HCT116 (cell line): Measurements from ENCODE around the gene TLE5. TPM values are rescaled to one million over a fixed set of nuclear protein-coding genes. Genes with fewer than 3 reads are reported as not detected.

ENCODE experiments used
- ATAC-seq: fragments of 200-7000 bp; cut with Tn5 transposase; 2 replicates; pipeline ENCODE4 v1.9.1; 2020; ENCODE audit warnings: mild to moderate bottlenecking, moderate library complexity
- BruUV-seq: library from RNA; stranded (reverse); fragments of 400-500 nt; replicated peaks from 2 replicates; lab custom pipeline; 2021; lab: Mats Ljungman, UMichigan
- CTCF ChIA-PET: fragments of 300-600 bp; sonication (Branson Sonifier 250); formaldehyde crosslinking; loops from one replicate; lab custom pipeline; 2021; ENCODE audit warnings: antibody characterized with exemption; lab: Charles Lee
- POLR2A ChIA-PET: fragments of 300-600, 350-600 bp; sonication (Branson Sonifier 250); formaldehyde crosslinking; loops from one replicate; lab custom pipeline; 2021; ENCODE audit warnings: antibody characterized with exemption; lab: Charles Lee
- RAD21 ChIA-PET, 2 experiments: fragments of 300-600 bp; sonication (Branson Sonifier 250); formaldehyde crosslinking; loops; one replicate each; lab custom pipeline; 2023; ENCODE audit warnings: low total read pairs in 2 of 2; ENCODE audit not compliant: uncharacterized antibody in 2 of 2, unreplicated experiment in 2 of 2, low non-redundant PET in 1 of 2; lab: Charles Lee
- DNase-seq: peaks from one replicate; pipeline ENCODE4 v3.0.0-alpha.2; 2010; ENCODE audit warnings: low read depth, low spot score
- H2AFZ ChIP-seq: fragments of 200-600 bp; shearing (Covaris generic), sonication (generic); 2 replicates; pipeline ENCODE4 v1.6.1; 2017; ENCODE audit warnings: low read depth, mixed run types, mixed read lengths, antibody characterized with exemption, low read length; ENCODE audit not compliant: poor library complexity, severe bottlenecking
- H3K27ac ChIP-seq: 2 replicates; pipeline ENCODE4 v1.5.1; 2012; ENCODE audit warnings: low read depth, low read length
- H3K27me3 ChIP-seq: fragments of 200-600 bp; sonication (generic); 2 replicates; pipeline ENCODE4 v1.6.1; 2016; ENCODE audit warnings: mixed run types, low read length, mixed read lengths; ENCODE audit not compliant: insufficient read depth
- H3K36me3 ChIP-seq, 2 experiments: fragments of 200-500 bp in 1 of 2; fragments of 200-600 bp in 1 of 2; sonication (Bioruptor generic) in 1 of 2; sonication (generic) in 1 of 2; 2 replicates each; pipeline versions ENCODE4 v1.5.1 to v1.6.1; 2014 to 2016; ENCODE audit warnings: low read length in 2 of 2, inconsistent platforms in 1 of 2, mixed read lengths in 1 of 2, mixed run types in 1 of 2; ENCODE audit not compliant: insufficient read depth in 2 of 2, control insufficient read depth in 1 of 2
- H3K4me1 ChIP-seq, 2 experiments: fragments of 200-600 bp in 1 of 2; sonication (generic) in 1 of 2; 2 replicates each; pipeline versions ENCODE4 v1.5.1 to v1.6.1; 2012 to 2017; ENCODE audit warnings: low read length in 2 of 2, inconsistent platforms in 1 of 2, mild to moderate bottlenecking in 1 of 2, mixed read lengths in 1 of 2, mixed run types in 1 of 2, moderate library complexity in 1 of 2; ENCODE audit not compliant: insufficient read depth in 2 of 2, control insufficient read depth in 1 of 2
- H3K4me2 ChIP-seq: fragments of 200-600 bp; sonication (generic); 2 replicates; pipeline ENCODE4 v1.6.1; 2017; ENCODE audit warnings: mixed run types, low read length, mixed read lengths
- H3K4me3 ChIP-seq, 2 experiments: fragments of 200-600 bp in 1 of 2; sonication (generic) in 1 of 2; replicated peaks in 1 of 2; 2 replicates each; pipeline ENCODE4 v1.5.1; 2011 to 2016; ENCODE audit warnings: low read length in 2 of 2, control low read depth in 1 of 2, low read depth in 1 of 2, mild to moderate bottlenecking in 1 of 2, mixed read lengths in 1 of 2, mixed run types in 1 of 2
- H3K79me2 ChIP-seq: fragments of 200-600 bp; sonication (generic); 2 replicates; pipeline ENCODE4 v1.6.1; 2017; ENCODE audit warnings: mild to moderate bottlenecking, mixed run types, low read length, moderate library complexity, mixed read lengths; ENCODE audit not compliant: insufficient read depth
- H3K9ac ChIP-seq: fragments of 200-600 bp; sonication (generic); 2 replicates; pipeline ENCODE4 v1.6.1; 2016; ENCODE audit warnings: low read length, mixed read lengths
- H3K9me2 ChIP-seq: fragments of 200-600 bp; sonication (generic), shearing (Covaris generic); 2 replicates; pipeline ENCODE4 v1.6.1; 2017; ENCODE audit warnings: mixed run types, mild to moderate bottlenecking, moderate library complexity; ENCODE audit not compliant: insufficient read depth
- H3K9me3 ChIP-seq, 2 experiments: fragments of 200-500 bp in 1 of 2; fragments of 200-600 bp in 1 of 2; sonication (Bioruptor generic) in 1 of 2; sonication (generic) in 1 of 2; 2 replicates each; pipeline ENCODE4 v1.6.1; 2014 to 2017; ENCODE audit warnings: low read length in 2 of 2, mixed read lengths in 2 of 2, inconsistent platforms in 1 of 2, low read depth in 1 of 2, mild to moderate bottlenecking in 1 of 2, mixed run types in 1 of 2, moderate library complexity in 1 of 2; ENCODE audit not compliant: control insufficient read depth in 1 of 2, insufficient read depth in 1 of 2
- H4K20me1 ChIP-seq: fragments of 200-600 bp; sonication (generic), shearing (Covaris generic); 2 replicates; pipeline ENCODE4 v1.6.1; 2017; ENCODE audit warnings: mixed run types, mild to moderate bottlenecking, moderate library complexity; ENCODE audit not compliant: insufficient read depth
- CBX3 ChIP-seq: IDR thresholded peaks from 2 replicates; pipeline ENCODE4 v1.6.1; 2012; ENCODE audit warnings: low read depth
- CEBPB ChIP-seq: IDR thresholded peaks from 2 replicates; pipeline ENCODE4 v1.6.1; 2012; ENCODE audit warnings: low read depth
- CTCF ChIP-seq, 3 experiments: fragments of 200-600 bp in 1 of 3; sonication (generic) in 1 of 3; IDR thresholded peaks in 2 of 3; conservative IDR thresholded peaks in 1 of 3; 2 replicates each; pipeline ENCODE4 v1.5.1; 2012 to 2017; ENCODE audit warnings: low read depth in 2 of 3, low read length in 2 of 3, antibody characterized with exemption in 1 of 3, borderline replicate concordance in 1 of 3, control low read depth in 1 of 3, mild to moderate bottlenecking in 1 of 3, mixed read lengths in 1 of 3, mixed run types in 1 of 3, moderate library complexity in 1 of 3; ENCODE audit not compliant: insufficient read depth in 1 of 3
- EGR1 ChIP-seq: IDR thresholded peaks from 2 replicates; pipeline ENCODE4 v1.6.1; 2012; ENCODE audit warnings: low read depth
- ELF1 ChIP-seq: IDR thresholded peaks from 2 replicates; pipeline ENCODE4 v1.6.1; 2012; ENCODE audit warnings: low read depth, borderline replicate concordance
- EZH2 ChIP-seq: fragments of 200-600 bp; sonication (generic); IDR thresholded peaks from 2 replicates; pipeline ENCODE4 v1.6.1; 2017; ENCODE audit warnings: antibody characterized with exemption, mixed run types
- FOSL1 ChIP-seq: IDR thresholded peaks from 2 replicates; pipeline ENCODE4 v1.6.1; 2012; ENCODE audit warnings: low read depth
- JUND ChIP-seq: IDR thresholded peaks from 2 replicates; pipeline ENCODE4 v1.6.1; 2012
- MAX ChIP-seq: IDR thresholded peaks from 2 replicates; pipeline ENCODE4 v1.6.1; 2012
- POLR2A ChIP-seq: IDR thresholded peaks from 2 replicates; pipeline ENCODE4 v1.7.0; 2011; ENCODE audit warnings: borderline replicate concordance; ENCODE audit not compliant: insufficient read depth, insufficient read length; ENCODE audit errors: extremely low read depth
- RAD21 ChIP-seq: IDR thresholded peaks from 2 replicates; pipeline ENCODE4 v1.6.1; 2012; ENCODE audit warnings: low read depth, mild to moderate bottlenecking
- REST ChIP-seq: IDR thresholded peaks from 2 replicates; pipeline ENCODE4 v1.6.1; 2012; ENCODE audit warnings: low read depth
- SRF ChIP-seq: IDR thresholded peaks from 2 replicates; pipeline ENCODE4 v1.6.1; 2012; ENCODE audit warnings: low read depth
- TCF7L2 ChIP-seq: IDR thresholded peaks from 2 replicates; pipeline ENCODE4 v1.7.0; 2011; ENCODE audit warnings: borderline replicate concordance, inconsistent platforms; ENCODE audit not compliant: insufficient read depth, insufficient read length; ENCODE audit errors: extremely low read depth
- YY1 ChIP-seq: IDR thresholded peaks from 2 replicates; pipeline ENCODE4 v1.6.1; 2011; ENCODE audit warnings: low read length, low read depth, moderate library complexity, mild to moderate bottlenecking; ENCODE audit not compliant: insufficient replicate concordance; ENCODE audit errors: extremely low read depth
- ZFX ChIP-seq: fragments of 450-650 bp; IDR thresholded peaks from 2 replicates; pipeline ENCODE4 v1.6.1; 2017
- ZNF274 ChIP-seq: fragments of 200-500 bp; sonication (Bioruptor generic); IDR thresholded peaks from 2 replicates; pipeline ENCODE4 v1.6.1; 2014; ENCODE audit warnings: mild to moderate bottlenecking, low read depth, low read length, inconsistent platforms
- intact Hi-C: fragments of 100-400 bp; cut with micrococcal nuclease; formaldehyde crosslinking; loops from 2 replicates; pipeline ENCODE4 v1.10.0; 2022
- total RNA-seq: library from RNA; stranded (reverse); gene quantifications from one replicate; pipeline ENCODE4 v1.2.1, GENCODE V29; 2021; ENCODE audit not compliant: unreplicated experiment
- TF ChIP-seq, protein P1 (sequence below): IDR thresholded peaks from 2 replicates; pipeline ENCODE4 v1.6.1; 2011; ENCODE audit warnings: mild to moderate bottlenecking, low read length, moderate library complexity; ENCODE audit not compliant: insufficient replicate concordance; ENCODE audit errors: extremely low read depth
- TF ChIP-seq, protein P2 (sequence below): IDR thresholded peaks from 2 replicates; pipeline ENCODE4 v1.6.1; 2012

The TLE5 gene
- total RNA-seq, 1 experiment from 2014 or later = 263 TPM

GRCh38 chr19:3058009-3058820 is 4.1 kb downstream of the TLE5 start:
- H2AFZ ChIP-seq = no peak overlapping the region
- POLR2A ChIA-PET = interaction anchor here (1.1 kb wide), 1 partner anchor 22 kb away, joined by 4 read pairs; no protein-coding TSS in a partner anchor
- no peak for ATAC-seq
- H4K20me1 ChIP-seq = no peaks in the 10 kb centered on the region
- H3K27ac ChIP-seq = no peak overlapping the region
- intact Hi-C loops = no loop called here
- TF ChIP-seq ZFX = no peak
- TF ChIP-seq ZNF274 = no peak
- no peak for TF ChIP-seq REST
- TF ChIP-seq POLR2A = no peak
- TF ChIP-seq RAD21 = no peak
- no peak for TF ChIP-seq FOSL1
- TF ChIP-seq JUND = no peak
- TF ChIP-seq TCF7L2 = no peak
- no peak for TF ChIP-seq SRF
- no peak for TF ChIP-seq EGR1
- TF ChIP-seq, protein P1, sequence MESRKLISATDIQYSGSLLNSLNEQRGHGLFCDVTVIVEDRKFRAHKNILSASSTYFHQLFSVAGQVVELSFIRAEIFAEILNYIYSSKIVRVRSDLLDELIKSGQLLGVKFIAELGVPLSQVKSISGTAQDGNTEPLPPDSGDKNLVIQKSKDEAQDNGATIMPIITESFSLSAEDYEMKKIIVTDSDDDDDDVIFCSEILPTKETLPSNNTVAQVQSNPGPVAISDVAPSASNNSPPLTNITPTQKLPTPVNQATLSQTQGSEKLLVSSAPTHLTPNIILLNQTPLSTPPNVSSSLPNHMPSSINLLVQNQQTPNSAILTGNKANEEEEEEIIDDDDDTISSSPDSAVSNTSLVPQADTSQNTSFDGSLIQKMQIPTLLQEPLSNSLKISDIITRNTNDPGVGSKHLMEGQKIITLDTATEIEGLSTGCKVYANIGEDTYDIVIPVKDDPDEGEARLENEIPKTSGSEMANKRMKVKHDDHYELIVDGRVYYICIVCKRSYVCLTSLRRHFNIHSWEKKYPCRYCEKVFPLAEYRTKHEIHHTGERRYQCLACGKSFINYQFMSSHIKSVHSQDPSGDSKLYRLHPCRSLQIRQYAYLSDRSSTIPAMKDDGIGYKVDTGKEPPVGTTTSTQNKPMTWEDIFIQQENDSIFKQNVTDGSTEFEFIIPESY = no peak
- no peak for TF ChIP-seq CBX3
- TF ChIP-seq YY1 = no peak
- TF ChIP-seq ELF1 = no peak
- TF ChIP-seq EZH2 = no peak
- no peak for TF ChIP-seq CTCF (IDR thresholded peaks at IDR 0.05 in 2 of 3, conservative IDR thresholded peaks at IDR 0.05 in 1 of 3; ENCODE audit: borderline replicate concordance in 1 of 3, insufficient read depth in 1 of 3, low read depth in 2 of 3, low read length in 2 of 3)
- TF ChIP-seq CEBPB = no peak
- TF ChIP-seq MAX = no peak
- TF ChIP-seq, protein P2, sequence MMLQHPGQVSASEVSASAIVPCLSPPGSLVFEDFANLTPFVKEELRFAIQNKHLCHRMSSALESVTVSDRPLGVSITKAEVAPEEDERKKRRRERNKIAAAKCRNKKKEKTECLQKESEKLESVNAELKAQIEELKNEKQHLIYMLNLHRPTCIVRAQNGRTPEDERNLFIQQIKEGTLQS = no peak
- TF ChIP-seq, all 23 proteins: peak for 0
- no peak overlapping the region for H3K4me3 ChIP-seq
- CTCF ChIA-PET = interaction anchor here (1.3 kb wide), 1 partner anchor 18 kb away, joined by 3 read pairs; no protein-coding TSS in a partner anchor
- BruUV-seq = no TSS peak
- DNase-seq = no peak
- H3K27me3 ChIP-seq = no peaks in the 10 kb centered on the region
- peaks cover 17 to 21% of the 10 kb centered on the region in 2 experiments for H3K36me3 ChIP-seq
- H3K9me2 ChIP-seq = no peaks in the 10 kb centered on the region
- H3K4me1 ChIP-seq = peaks cover 31 to 58% of the 10 kb centered on the region in 2 experiments
- H3K79me2 ChIP-seq = peaks cover 41% of the 10 kb centered on the region
- no peak overlapping the region for H3K9ac ChIP-seq
- no peak overlapping the region for H3K4me2 ChIP-seq
- RAD21 ChIA-PET = no interaction called here
- no peaks in the 10 kb centered on the region for H3K9me3 ChIP-seq
